GM19395 (cell line): ENCODE data around the gene PPP2R5C.

ENCODE experiments used
- ATAC-seq: cut with Tn5 transposase; IDR thresholded peaks from one replicate; pipeline ENCODE4 v1.9.1; 2021; ENCODE audit warnings: mild to moderate bottlenecking, moderate library complexity; ENCODE audit not compliant: unreplicated experiment

Gene PPP2R5C

DNA sequence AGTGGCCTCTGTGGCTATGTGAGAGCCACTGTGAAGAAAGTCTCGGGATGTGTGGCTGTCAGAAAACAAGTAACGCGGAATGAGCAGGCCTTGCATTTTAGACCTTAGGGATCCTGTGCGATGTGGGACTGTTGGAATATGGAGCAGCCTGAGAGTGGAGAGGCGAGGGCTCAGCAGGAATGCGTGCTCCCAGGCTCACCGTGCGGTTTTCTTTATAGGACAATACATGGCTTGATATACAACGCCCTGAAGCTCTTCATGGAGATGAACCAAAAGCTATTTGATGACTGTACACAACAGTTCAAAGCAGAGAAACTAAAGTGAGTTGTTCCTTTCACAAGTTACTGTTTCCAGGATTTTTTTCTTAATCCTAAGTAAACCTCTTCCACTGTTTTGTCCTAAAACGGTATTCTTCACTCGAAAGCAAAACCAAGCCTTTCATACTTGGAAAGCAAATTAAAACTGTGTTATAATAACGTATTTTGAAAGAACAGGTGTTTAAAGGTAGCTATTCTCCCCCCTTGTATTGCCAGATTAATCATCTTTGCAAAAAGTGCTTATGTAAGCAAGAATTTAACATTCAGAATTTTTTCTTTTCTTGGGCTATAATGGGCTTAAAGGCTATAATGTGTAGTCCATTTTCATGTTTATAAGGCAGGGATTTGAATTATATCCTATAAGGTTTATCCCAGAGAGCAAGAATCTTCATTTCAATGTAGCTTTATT is 148.0 kb downstream of the PPP2R5C start:
- no peak for ATAC-seq

DNA sequence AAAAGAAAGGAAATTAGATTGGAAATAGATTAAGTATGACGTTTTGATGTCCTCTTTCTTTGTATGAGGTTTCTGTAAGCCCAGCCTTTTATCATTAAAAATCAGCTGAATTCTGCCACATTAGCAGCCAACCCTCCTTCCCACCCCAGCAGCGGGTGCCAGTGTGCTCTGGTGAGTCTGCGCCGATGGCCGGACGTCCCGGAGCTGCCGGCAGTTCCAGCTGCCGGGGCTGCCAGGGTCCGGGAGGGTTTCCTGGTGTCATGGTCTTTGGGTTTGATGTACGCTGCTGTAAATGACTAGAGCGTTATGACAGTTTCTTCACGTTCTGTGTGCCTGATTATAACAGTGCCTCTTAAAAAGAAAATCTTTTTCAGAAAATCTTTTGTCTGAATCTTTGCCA is 151.3 kb downstream of the PPP2R5C start:
- no peak for ATAC-seq

DNA sequence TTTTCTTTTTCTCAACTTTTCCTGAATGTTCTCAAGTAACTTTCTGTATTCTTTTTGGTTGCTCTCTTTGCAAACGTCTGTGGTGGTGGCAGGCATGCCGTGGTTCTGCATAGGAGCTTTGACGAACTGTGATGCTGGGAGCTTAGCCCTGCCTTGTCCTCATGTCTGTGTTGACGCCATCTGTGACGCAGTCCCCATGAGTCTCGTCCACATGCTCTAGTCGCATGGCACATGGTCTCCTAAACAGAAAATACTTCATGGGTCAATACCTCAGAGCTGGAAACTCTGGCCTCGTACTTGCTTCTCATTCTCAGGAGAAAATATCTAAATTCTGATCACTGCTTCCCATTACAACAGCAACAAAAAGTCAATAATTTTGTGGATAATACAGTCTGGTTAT is 152.6 kb downstream of the PPP2R5C start:
- ATAC-seq = no peak

- ATAC-seq = no peak
Observed at GRCh38 chr14:101915871-101916815, 154.6 kb downstream of the PPP2R5C start.

DNA sequence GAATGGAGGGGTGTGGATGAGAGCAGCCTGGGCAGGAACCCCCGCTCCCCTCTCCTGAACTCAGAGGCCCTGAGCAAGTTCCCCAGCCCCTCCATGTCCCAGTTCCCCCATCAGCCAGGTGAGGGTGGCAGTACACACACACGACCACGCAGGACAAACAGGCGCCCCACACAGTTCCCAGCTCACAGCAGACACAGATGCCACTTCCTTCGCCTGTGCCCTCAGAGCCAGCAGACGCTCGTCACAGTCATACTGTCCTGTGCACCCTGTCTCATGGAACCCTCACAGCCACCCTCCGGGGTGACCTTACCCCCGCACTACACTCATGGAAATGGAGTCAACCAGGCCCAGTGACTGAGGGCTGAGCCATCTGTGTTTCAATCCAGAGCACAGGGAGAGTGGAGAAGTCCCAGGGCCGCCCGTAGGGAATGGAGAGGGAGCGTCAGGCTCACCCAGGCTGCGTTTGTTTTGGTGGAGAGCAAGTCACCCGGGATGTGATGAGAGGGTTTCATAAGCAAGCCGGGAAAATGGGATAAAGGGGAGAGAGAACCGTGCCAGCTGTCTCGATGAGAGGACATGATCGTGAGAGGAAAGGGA is 155.4 kb downstream of the PPP2R5C start:
- no peak for ATAC-seq

DNA sequence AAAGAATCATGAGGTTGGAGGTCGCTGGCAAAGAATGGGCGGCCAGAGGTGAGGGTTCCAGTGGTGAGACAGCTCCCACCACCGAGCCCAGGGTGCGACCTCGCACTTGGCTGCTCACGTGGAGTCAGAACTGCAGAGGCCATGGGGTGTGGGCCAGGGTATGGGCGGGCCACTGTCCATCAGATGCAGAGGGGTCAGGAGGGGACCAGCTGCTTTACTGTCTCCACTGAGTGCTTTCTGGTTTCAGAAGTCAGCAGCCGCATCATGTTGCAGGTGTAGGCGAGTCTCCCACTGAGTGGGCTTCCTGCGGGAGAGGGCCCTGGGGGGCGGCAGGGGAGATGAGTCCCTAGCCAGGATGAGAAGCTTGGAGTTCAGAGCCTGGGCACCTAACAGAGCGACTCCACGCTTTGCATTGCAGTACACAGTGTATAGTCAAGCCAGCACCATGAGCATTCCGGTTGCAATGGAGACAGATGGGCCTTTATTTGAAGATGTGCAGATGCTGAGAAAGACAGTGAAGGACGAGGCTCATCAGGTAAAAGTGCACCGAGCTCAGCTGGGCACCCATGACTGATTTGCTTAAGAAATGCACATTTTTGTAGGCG is 156.0 kb downstream of the PPP2R5C start:
- no peak for ATAC-seq

DNA sequence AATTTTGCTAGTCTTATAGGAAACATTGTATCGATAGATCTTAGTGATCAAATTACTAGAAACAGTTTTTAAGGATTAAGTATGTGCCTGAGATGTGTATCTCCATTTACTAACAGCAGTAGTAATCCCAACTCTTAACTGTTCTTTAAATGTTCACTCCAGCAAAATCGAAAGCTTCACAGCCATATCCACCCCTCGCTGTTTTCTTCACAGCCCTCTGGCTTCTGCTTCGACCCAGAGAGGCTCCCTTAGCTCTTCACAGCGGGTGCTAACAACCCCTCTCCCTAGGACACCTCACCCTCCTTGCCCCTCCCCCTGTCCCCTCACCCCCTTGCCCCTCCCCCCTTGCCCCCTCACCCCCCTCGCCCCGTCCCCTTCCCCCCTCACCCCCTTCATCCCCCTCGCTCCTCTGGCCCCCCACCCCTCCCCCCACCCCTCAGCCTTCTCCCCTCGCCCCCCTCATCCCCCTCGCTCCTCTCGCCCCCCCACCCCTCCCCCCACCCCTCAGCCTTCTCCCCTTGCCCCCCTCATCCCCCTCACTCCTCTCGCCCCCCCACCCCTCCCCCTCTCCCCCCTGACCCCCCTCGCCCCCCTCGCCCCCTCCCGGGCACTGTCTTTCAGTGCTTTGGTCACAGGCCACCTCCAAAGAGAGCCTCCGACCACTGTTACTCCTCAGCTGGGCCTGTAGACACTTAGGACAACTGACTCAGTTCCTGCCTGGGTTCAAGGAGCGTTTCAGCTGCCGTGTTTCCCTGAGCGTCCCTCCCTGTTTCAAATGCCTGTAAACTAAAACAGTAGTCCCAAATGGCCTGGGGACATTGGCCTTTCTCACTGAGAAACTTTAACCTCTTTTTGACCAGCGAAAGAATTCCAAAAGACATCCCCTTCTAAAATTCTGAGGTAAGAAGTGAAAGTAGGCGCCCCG is 156.8 kb downstream of the PPP2R5C start:
- no peak for ATAC-seq

DNA sequence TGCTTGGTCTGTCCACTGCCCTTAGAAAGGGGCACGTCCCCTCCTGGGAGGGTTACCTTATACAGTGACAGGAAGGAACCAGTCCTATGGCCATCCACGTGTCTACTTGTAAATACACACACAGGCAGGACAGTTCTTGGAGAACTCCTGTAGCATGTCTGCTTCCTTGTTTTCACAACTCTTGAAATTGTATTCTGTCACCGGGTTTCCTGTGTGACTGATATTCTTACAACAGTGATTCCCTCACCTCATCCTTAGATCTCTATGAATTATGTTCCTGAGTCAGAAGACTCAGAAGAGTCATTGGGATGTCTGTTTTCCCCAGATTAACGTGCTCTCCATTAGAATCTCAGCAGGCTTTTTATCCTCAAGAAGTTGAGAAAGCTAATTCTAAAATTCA is 158.8 kb downstream of the PPP2R5C start:
- ATAC-seq = no peak

- no peak for ATAC-seq
Observed at GRCh38 chr14:101922866-101923265, 161.4 kb downstream of the PPP2R5C start.

- ATAC-seq = no peak
Observed at GRCh38 chr14:101925152-101925551, 163.6 kb downstream of the PPP2R5C start.

GRCh38 chr14:101926085-101926484 is 164.6 kb downstream of the PPP2R5C start:
- no peak for ATAC-seq

- no peak for ATAC-seq
Observed at GRCh38 chr14:101926620-101927019, 165.1 kb downstream of the PPP2R5C start.

GRCh38 chr14:101927859-101928258 is 166.3 kb downstream of the PPP2R5C start:
- no peak for ATAC-seq

- no peak for ATAC-seq
Observed at GRCh38 chr14:101928415-101928841, 166.9 kb downstream of the PPP2R5C start.

GRCh38 chr14:101929096-101929495 is 167.6 kb downstream of the PPP2R5C start:
- no peak for ATAC-seq

DNA sequence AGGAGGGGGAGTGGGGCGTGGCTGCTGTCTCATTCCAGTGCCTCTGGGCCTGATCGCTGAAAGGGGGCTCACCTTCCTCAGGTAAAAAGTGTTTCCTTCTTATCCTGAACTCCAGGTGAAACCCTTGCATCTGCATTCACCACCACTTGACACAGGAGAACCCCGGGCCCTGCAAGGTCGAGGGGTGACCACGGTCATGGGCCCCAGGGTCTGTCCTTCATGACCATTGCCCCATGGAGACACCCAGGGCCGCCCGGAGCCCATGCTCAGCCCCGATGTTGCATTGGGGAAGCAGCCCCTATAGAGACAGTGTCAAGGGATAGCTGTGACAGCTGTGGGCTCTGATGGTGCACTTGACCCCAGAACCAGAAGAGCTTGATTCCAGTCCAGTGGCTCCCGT is 168.4 kb downstream of the PPP2R5C start:
- ATAC-seq = no peak

GRCh38 chr14:101932673-101933072 is 171.2 kb downstream of the PPP2R5C start:
- ATAC-seq = no peak

DNA sequence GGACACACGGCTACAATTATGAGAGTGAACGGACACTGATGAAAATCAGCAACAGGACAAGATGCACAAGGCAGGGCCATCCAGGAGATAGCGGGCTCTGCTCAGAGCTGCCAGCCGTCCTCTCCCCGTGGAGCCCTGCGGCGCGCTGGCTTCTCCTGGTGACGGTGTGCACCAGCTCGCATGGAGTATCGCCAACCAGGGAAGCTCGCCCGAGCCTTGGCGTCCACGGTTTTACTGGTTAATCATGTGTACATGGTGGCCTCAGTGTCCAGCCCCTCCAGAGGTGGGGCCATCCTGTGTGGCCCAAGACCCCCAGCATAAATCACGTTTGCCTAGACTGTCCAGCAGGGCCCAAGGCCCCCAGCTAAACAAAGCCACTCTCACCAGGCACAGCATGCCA is 171.7 kb downstream of the PPP2R5C start:
- no peak for ATAC-seq

GRCh38 chr14:101934601-101935150 is 173.2 kb downstream of the PPP2R5C start:
- no peak for ATAC-seq
